Calu3 (cell line): ENCODE measurements around the gene EFCC1. TPM values are rescaled to one million over a fixed set of nuclear protein-coding genes. Genes with fewer than 3 reads are reported as not detected.

Experiments used
- BruUV-seq: library from RNA; stranded (reverse); fragments of 400-500 nt; replicated peaks from 2 replicates; lab custom pipeline; 2021; lab: Mats Ljungman, UMichigan
- CTCF ChIA-PET: fragments of 300-600 bp; sonication (Branson Sonifier 250); formaldehyde crosslinking; loops from one replicate; lab custom pipeline; 2022; ENCODE audit warnings: antibody characterized with exemption; lab: Charles Lee
- DNase-seq: peaks from one replicate; pipeline ENCODE4 v3.0.0; 2022
- H3K27ac Mint-ChIP-seq: one replicate; pipeline ENCODE4 v1.8.0; 2022; ENCODE audit warnings: mixed read lengths; ENCODE audit not compliant: unreplicated experiment
- H3K27me3 Mint-ChIP-seq: one replicate; pipeline ENCODE4 v1.8.0; 2022; ENCODE audit warnings: mixed read lengths; ENCODE audit not compliant: unreplicated experiment
- H3K36me3 Mint-ChIP-seq: one replicate; pipeline ENCODE4 v1.8.0; 2022; ENCODE audit warnings: mild to moderate bottlenecking, moderate library complexity, mixed read lengths; ENCODE audit not compliant: insufficient read depth, unreplicated experiment
- H3K4me1 Mint-ChIP-seq: one replicate; pipeline ENCODE4 v1.8.0; 2022; ENCODE audit warnings: mild to moderate bottlenecking, low read depth, mixed read lengths; ENCODE audit not compliant: unreplicated experiment
- H3K4me3 Mint-ChIP-seq: one replicate; pipeline ENCODE4 v1.8.0; 2022; ENCODE audit warnings: mild to moderate bottlenecking, low read depth, moderate library complexity, mixed read lengths; ENCODE audit not compliant: unreplicated experiment
- H3K9me3 Mint-ChIP-seq: one replicate; pipeline ENCODE4 v1.8.0; 2022; ENCODE audit warnings: low read depth, mixed read lengths; ENCODE audit not compliant: unreplicated experiment
- intact Hi-C: fragments of 100-400 bp; cut with micrococcal nuclease; formaldehyde crosslinking; loops from one replicate; pipeline ENCODE4 v1.10.0; 2022; ENCODE audit not compliant: unreplicated experiment
- total RNA-seq: library from RNA; stranded (reverse); gene quantifications from 2 replicates; pipeline ENCODE4 v1.2.3, GENCODE V29; 2022
- TF ChIP-seq, protein P1 (sequence below): fragments of 200-600 bp; IDR thresholded peaks from one replicate; pipeline ENCODE4 v1.8.0; 2022; ENCODE audit warnings: antibody characterized with exemption; ENCODE audit not compliant: unreplicated experiment

The EFCC1 gene
- total RNA-seq, 1 experiment from 2014 or later: not detected

- Mint-ChIP-seq H3K36me3 (peaks cover 10% of the 10 kb centered on the region), H3K27me3 (peaks cover 21% of the 10 kb centered on the region), H3K9me3 (no peaks in the 10 kb centered on the region), H3K4me1 (peaks cover 38% of the 10 kb centered on the region), H3K27ac (peak overlapping the region; percentile 61), H3K4me3 (peak overlapping the region; percentile 6)
- intact Hi-C loops: loop anchor here (5.0 kb wide), 3 partner anchors 43 to 128 kb away; partner anchors contain the start of genes CNBP and RAB43
- BruUV-seq: no TSS peak
- TF ChIP-seq, protein P1, sequence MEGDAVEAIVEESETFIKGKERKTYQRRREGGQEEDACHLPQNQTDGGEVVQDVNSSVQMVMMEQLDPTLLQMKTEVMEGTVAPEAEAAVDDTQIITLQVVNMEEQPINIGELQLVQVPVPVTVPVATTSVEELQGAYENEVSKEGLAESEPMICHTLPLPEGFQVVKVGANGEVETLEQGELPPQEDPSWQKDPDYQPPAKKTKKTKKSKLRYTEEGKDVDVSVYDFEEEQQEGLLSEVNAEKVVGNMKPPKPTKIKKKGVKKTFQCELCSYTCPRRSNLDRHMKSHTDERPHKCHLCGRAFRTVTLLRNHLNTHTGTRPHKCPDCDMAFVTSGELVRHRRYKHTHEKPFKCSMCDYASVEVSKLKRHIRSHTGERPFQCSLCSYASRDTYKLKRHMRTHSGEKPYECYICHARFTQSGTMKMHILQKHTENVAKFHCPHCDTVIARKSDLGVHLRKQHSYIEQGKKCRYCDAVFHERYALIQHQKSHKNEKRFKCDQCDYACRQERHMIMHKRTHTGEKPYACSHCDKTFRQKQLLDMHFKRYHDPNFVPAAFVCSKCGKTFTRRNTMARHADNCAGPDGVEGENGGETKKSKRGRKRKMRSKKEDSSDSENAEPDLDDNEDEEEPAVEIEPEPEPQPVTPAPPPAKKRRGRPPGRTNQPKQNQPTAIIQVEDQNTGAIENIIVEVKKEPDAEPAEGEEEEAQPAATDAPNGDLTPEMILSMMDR: no peak
- peak; percentile 42 for DNase-seq
- CTCF ChIA-PET: interaction anchor here (0.6 to 3.2 kb wide), 4 partner anchors 28 to 84 kb away, joined by 3 to 30 read pairs (median 4); no protein-coding TSS in a partner anchor
Measured at GRCh38 chr3:129054605-129055104, 53.6 kb downstream of the EFCC1 start.

- peaks cover 21% of the 10 kb centered on the region for H3K27me3 Mint-ChIP-seq
- BruUV-seq: no TSS peak
- no peaks in the 10 kb centered on the region for H3K9me3 Mint-ChIP-seq
- DNase-seq: no peak
- intact Hi-C loops: no loop called here
- H3K4me1 Mint-ChIP-seq: peaks cover 34% of the 10 kb centered on the region
- H3K36me3 Mint-ChIP-seq: peaks cover 10% of the 10 kb centered on the region
- no peak overlapping the region for H3K4me3 Mint-ChIP-seq
- H3K27ac Mint-ChIP-seq: no peak overlapping the region
- TF ChIP-seq, protein P1: no peak
- CTCF ChIA-PET: no interaction called here
Measured at GRCh38 chr3:129056451-129057173, 55.5 kb downstream of the EFCC1 start.

DNA sequence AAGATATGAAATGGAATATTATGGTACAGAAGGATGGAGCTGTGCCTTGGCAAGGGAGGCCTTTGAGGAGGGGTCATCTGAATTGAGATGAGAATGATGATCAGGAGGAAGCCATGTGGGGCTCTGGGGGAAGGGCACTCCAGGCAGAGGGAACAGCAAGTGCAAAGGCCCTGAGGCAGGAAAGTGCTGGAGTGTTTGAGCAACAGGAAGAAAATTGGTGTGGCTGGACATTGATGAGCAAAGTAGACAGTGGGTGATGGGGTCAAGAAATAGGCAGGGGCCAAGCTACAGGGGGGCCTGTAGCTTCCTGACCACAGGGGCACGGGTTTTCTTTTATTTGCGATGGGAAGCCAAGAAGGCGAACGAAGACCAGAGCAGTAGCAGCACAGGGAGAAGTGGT, 56.1 kb downstream of the EFCC1 start:
- Mint-ChIP-seq H3K4me3 (no peak overlapping the region), H3K9me3 (no peaks in the 10 kb centered on the region), H3K4me1 (peaks cover 27% of the 10 kb centered on the region), H3K36me3 (peaks cover 10% of the 10 kb centered on the region), H3K27me3 (peaks cover 22% of the 10 kb centered on the region), H3K27ac (no peak overlapping the region)
- intact Hi-C loops: no loop called here
- BruUV-seq: no TSS peak
- CTCF ChIA-PET: interaction anchor here (0.6 to 0.7 kb wide), 2 partner anchors 13 to 105 kb away, joined by 5 to 10 read pairs; no protein-coding TSS in a partner anchor
- TF ChIP-seq, protein P1: no peak
- no peak for DNase-seq

DNA sequence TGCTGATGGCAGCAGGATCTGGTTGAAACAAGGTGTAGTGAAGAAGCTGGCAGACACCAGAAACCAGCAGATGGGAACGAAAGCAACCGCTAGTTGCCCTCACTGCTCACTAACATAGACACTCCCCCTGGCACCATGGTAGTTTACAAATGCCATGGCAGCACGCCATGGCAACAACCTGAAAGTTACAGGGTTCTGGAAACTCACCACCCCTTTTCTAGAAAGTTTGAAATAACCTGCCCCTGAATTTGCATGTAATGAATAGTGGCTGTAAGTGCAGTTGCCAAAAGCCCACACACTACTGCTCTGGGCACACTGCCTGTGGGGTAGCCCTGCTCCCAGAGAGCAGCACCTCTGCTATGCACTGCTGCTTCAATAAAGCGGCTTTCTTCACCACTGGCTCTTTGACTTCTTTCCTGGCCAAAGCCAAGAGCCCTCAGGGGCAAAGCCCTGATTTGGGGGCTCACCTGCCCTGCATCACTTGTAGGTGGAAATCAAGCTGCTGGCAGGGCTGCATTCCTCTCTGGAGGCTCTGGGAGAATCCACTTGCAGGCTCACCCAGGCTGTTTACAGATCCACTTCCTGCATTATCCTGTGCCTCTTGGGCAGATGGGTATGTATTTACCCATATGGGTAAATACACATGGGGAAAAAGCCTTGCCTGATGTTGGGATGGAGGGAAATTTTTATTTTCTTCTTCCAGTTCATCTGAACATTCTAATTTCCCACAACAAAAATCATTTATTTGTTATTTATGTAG, 57.5 kb downstream of the EFCC1 start:
- Mint-ChIP-seq H3K4me1 (peaks cover 26% of the 10 kb centered on the region), H3K4me3 (no peak overlapping the region), H3K9me3 (no peaks in the 10 kb centered on the region), H3K27ac (no peak overlapping the region), H3K36me3 (peaks cover 7% of the 10 kb centered on the region), H3K27me3 (peaks cover 36% of the 10 kb centered on the region)
- peak; percentile 38 for DNase-seq
- CTCF ChIA-PET: interaction anchor here (1.1 kb wide), 1 partner anchor 42 kb away, joined by 4 read pairs; no protein-coding TSS in a partner anchor
- intact Hi-C loops: no loop called here
- BruUV-seq: no TSS peak
- TF ChIP-seq, protein P1: no peak
